Measurements from ENCODE around the gene FAM171A2. TPM values are rescaled to one million over a fixed set of nuclear protein-coding genes. Genes with fewer than 3 reads are reported as not detected.

FAM171A2 gene
- total RNA-seq, 1 experiment from 2014 or later, result 27.5 TPM

- H3K27ac ChIP-seq (ENCODE audit: insufficient read length, low read depth, low read length), result no peak overlapping the region
- no peak overlapping the region for H3K18ac ChIP-seq (ENCODE audit: insufficient read length, low read depth, low read length)
- no peak overlapping the region for H2BK15ac ChIP-seq (ENCODE audit: low read depth, low read length)
- H3T11ph ChIP-seq (ENCODE audit: low read length), result no peak overlapping the region
- Mint-ChIP-seq H3K4me1 (peaks cover 8 to 13% of the 10 kb centered on the region in 2 experiments), H3K9me3 (no peaks in the 10 kb centered on the region; a peak in 1 of 5 replicates), H3K36me3 (ENCODE audit: insufficient read depth in 1 of 3, low read depth in 3 of 3) (peaks cover 3 to 17% (median 6%) of the 10 kb centered on the region in 3 experiments; a peak in 6 of 7 replicates), H3K27me3 (ENCODE audit: low read depth) (peaks cover 9% of the 10 kb centered on the region), H3K27ac (no peak overlapping the region), H3K4me3 (no peak overlapping the region)
- H4K20me1 ChIP-seq (ENCODE audit: control insufficient read depth, insufficient read depth, insufficient read length), result no peaks in the 10 kb centered on the region
- no peak overlapping the region for H3K4ac ChIP-seq (ENCODE audit: low read depth, low read length)
- no peaks in the 10 kb centered on the region for H3K9me3 ChIP-seq (ENCODE audit: control insufficient read depth, low read depth, low read length)
- no peak overlapping the region for H4K8ac ChIP-seq (replicated peaks; ENCODE audit: insufficient read length, low read depth, low read length)
- no peak for TF ChIP-seq CTCF (conservative IDR thresholded peaks at IDR 0.05)
- H3K23ac ChIP-seq (ENCODE audit: insufficient read length, low read depth, low read length), result no peak overlapping the region
- H3K14ac ChIP-seq (ENCODE audit: insufficient read depth, low read length), result no peak overlapping the region
- no peak overlapping the region for H2AFZ ChIP-seq (ENCODE audit: low read length)
- H3K79me1 ChIP-seq (ENCODE audit: insufficient read depth, low read depth, low read length, poor library complexity, severe bottlenecking), result no peaks in the 10 kb centered on the region
- H2BK5ac ChIP-seq (ENCODE audit: insufficient read length, low read length), result no peak overlapping the region
- DNase-seq, result no peak
- no peaks in the 10 kb centered on the region for H3K4me1 ChIP-seq (ENCODE audit: insufficient read depth, low read length)
- H3K79me2 ChIP-seq (ENCODE audit: insufficient read depth, low read length), result no peaks in the 10 kb centered on the region
- H3K27me3 ChIP-seq (ENCODE audit: insufficient read depth, low read length), result no peaks in the 10 kb centered on the region
- H2BK12ac ChIP-seq (ENCODE audit: insufficient read length, low read depth, low read length), result no peak overlapping the region
- H2BK20ac ChIP-seq (ENCODE audit: low read depth, low read length, poor library complexity, severe bottlenecking), result no peak overlapping the region
- H4K5ac ChIP-seq (ENCODE audit: insufficient read length, low read depth, low read length), result no peak overlapping the region
- H3K9ac ChIP-seq (ENCODE audit: extremely low read depth, insufficient read length, low read length), result no peak overlapping the region
- WGBS (ENCODE audit: extremely low coverage, insufficient read length, low lambda C conversion rate), result no CpG with 5 or more reads among the region's 6 CpGs
- H2AK5ac ChIP-seq (ENCODE audit: insufficient read length, low read length), result no peak overlapping the region
- no peak overlapping the region for H3K56ac ChIP-seq (ENCODE audit: insufficient read length, low read depth, low read length)
- no peak overlapping the region for H3K4me2 ChIP-seq (ENCODE audit: insufficient read depth, insufficient read length, low read length)
- H4K91ac ChIP-seq (ENCODE audit: insufficient read length, low read depth, low read length), result no peak overlapping the region
- H2BK120ac ChIP-seq (ENCODE audit: low read depth, low read length, poor library complexity, severe bottlenecking), result no peak overlapping the region
- peaks cover 8% of the 10 kb centered on the region for H3K23me2 ChIP-seq (ENCODE audit: insufficient read length, low read depth, low read length, poor library complexity, severe bottlenecking)
These were observed 14.7 kb downstream of the FAM171A2 start for GRCh38 chr17:44348988-44349364.

Measured in H9 (cell line).